ENCODE measurements around the gene APOBEC3F.

DNA sequence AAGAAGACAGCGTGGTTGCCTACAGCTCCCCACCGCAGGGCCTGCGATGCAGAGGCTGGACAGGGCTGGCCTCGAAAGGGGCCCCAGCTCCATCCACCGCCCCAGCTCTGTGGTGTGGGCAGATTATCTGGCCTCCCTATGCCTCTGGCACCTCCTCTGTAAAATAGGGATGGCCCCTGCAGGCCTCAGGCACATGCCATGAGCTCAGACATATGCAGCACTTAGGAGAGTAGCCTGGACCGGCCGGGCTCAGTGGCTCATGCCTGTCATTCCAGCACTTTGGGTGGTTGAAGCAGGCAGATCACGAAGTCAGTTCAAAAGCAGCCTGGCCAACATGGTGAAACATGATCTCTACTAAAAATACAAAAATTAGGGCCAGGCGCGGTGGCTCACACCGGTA, 12.4 kb upstream of the APOBEC3F start:
- TF ChIP-seq, protein P1, sequence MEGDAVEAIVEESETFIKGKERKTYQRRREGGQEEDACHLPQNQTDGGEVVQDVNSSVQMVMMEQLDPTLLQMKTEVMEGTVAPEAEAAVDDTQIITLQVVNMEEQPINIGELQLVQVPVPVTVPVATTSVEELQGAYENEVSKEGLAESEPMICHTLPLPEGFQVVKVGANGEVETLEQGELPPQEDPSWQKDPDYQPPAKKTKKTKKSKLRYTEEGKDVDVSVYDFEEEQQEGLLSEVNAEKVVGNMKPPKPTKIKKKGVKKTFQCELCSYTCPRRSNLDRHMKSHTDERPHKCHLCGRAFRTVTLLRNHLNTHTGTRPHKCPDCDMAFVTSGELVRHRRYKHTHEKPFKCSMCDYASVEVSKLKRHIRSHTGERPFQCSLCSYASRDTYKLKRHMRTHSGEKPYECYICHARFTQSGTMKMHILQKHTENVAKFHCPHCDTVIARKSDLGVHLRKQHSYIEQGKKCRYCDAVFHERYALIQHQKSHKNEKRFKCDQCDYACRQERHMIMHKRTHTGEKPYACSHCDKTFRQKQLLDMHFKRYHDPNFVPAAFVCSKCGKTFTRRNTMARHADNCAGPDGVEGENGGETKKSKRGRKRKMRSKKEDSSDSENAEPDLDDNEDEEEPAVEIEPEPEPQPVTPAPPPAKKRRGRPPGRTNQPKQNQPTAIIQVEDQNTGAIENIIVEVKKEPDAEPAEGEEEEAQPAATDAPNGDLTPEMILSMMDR (IDR thresholded peaks at IDR 0.05; ENCODE audit: low read depth, low read length, poor library complexity, severe bottlenecking), result no peak
- TF ChIP-seq EZH2phosphoT487 (IDR thresholded peaks at IDR 0.05; ENCODE audit: borderline replicate concordance, low read length), result no peak

Data from DOHH2 (cell line).